K562 (cell line): Measurements from ENCODE around the gene NPEPPS. TPM values are rescaled to one million over a fixed set of nuclear protein-coding genes. Genes with fewer than 3 reads are reported as not detected.
A peak's percentile ranks its signal among the peaks of the same experiment; 100 is the strongest.

Source experiments
- AFF1 ChIP-seq, 2 experiments: fragments of 450-650 bp; IDR thresholded peaks; 2 replicates each; pipeline ENCODE4 v1.6.1; 2018; ENCODE audit warnings: mild to moderate bottlenecking in 2 of 2, low read depth in 1 of 2; ENCODE audit not compliant: partially characterized antibody in 2 of 2
- DDX20 ChIP-seq: fragments of 450-650 bp; IDR thresholded peaks from 2 replicates; pipeline ENCODE4 v1.6.1; 2016; ENCODE audit warnings: missing genetic modification characterization, low read depth, mild to moderate bottlenecking, missing compliant biosample characterization, moderate library complexity
- NR3C1 ChIP-seq: sonication (generic); formaldehyde crosslinking; IDR thresholded peaks from 2 replicates; pipeline ENCODE4 v1.8.1; 2022; ENCODE audit warnings: missing genetic modification reagents
- REST ChIP-seq, 2 experiments: fragments of 450-650 bp; formaldehyde crosslinking in 1 of 2; IDR thresholded peaks; 2 replicates each; pipeline versions ENCODE4 v1.4.0 to v1.6.1; 2014 to 2020; ENCODE audit warnings: mild to moderate bottlenecking in 2 of 2, borderline replicate concordance in 1 of 2, low read depth in 1 of 2
- SP2 ChIP-seq: IDR thresholded peaks from 2 replicates; pipeline ENCODE4 v1.6.1; 2011; ENCODE audit warnings: mild to moderate bottlenecking, low read depth, low read length, moderate library complexity; ENCODE audit not compliant: poor library complexity, severe bottlenecking; ENCODE audit errors: extremely low read depth
- ZBTB43 ChIP-seq: sonication (generic); formaldehyde crosslinking; IDR thresholded peaks from 2 replicates; pipeline ENCODE4 v1.8.0; 2023; ENCODE audit warnings: mild to moderate bottlenecking, missing genetic modification reagents
- ZNF197 ChIP-seq: fragments of 200-800 bp; sonication (Bioruptor generic); IDR thresholded peaks from 2 replicates; pipeline ENCODE4 v1.6.1; 2016; ENCODE audit warnings: low read depth, missing genetic modification characterization, missing compliant biosample characterization
- ZNF324 ChIP-seq: fragments of 250-450 bp; sonication (Bioruptor Pico); IDR thresholded peaks from 2 replicates; pipeline ENCODE4 v1.4.0; 2020; ENCODE audit warnings: mild to moderate bottlenecking
- ZNF512 ChIP-seq: IDR thresholded peaks from 2 replicates; pipeline ENCODE4 v1.6.1; 2016; ENCODE audit warnings: missing genetic modification characterization, missing compliant biosample characterization
- ZNF589 ChIP-seq: fragments of 200-800 bp; sonication (Bioruptor generic); IDR thresholded peaks from 2 replicates; pipeline ENCODE4 v1.6.1; 2016; ENCODE audit warnings: low read depth, missing genetic modification characterization, missing compliant biosample characterization
- polyA plus RNA-seq, 8 experiments: library from polyadenylated mRNA; depleted of rRNA in 4 of 8; stranded (reverse) in 5 of 8; unstranded in 3 of 8; fragments of >200 nt; fragmentation: Nextera tagmentation in 2 of 8; fragmentation: Illumina TruSeq in 1 of 8; extraction: Ambion mirVana in 2 of 8; extraction: Trizol in 1 of 8; gene quantifications; 2 replicates each; pipeline versions ENCODE4 v1.2.1 to v1.2.3, GENCODE V29; 2011 to 2014; ENCODE audit warnings: inconsistent platforms in 1 of 8, missing spikeins in 1 of 8
- total RNA-seq, 7 experiments: library from RNA; depleted of rRNA in 6 of 7; stranded (reverse); fragments of >200 nt in 6 of 7; fragmentation: Illumina TruSeq in 2 of 7; extraction: Trizol in 2 of 7; gene quantifications; 2 replicates each; pipeline versions ENCODE4 v1.2.1 to v1.2.3, GENCODE V29; 2011 to 2021; ENCODE audit warnings: low replicate concordance in 1 of 7

NPEPPS gene
- total and polyA plus RNA-seq, 9 of the 15 experiments (the other 6 are each of a cell fraction or from before 2014, with no cell fraction given) = 21.4 to 108 (median 46.0) TPM

GRCh38 chr17:47649972-47650524, 119.1 kb downstream of the NPEPPS start (continued):
- TF ChIP-seq REST (IDR thresholded peaks at IDR 0.05; ENCODE audit: borderline replicate concordance) (no peak), REST (CRISPR knock-in tag; IDR thresholded peaks at IDR 0.05; ENCODE audit: low read depth) (no peak), ZNF512 (tag) (no peak), ZNF324 (CRISPR knock-in tag) (no peak), NR3C1 (CRISPR knock-in tag) (no peak), ZBTB43 (CRISPR knock-in tag) (0 out of 2 replicates have a peak, but pooled peaks have one; percentile 1), SP2 (no peak), ZNF197 (CRISPR knock-in tag) (no peak), ZNF589 (CRISPR knock-in tag) (no peak), DDX20 (tag) (no peak), AFF1 (IDR thresholded peaks at IDR 0.05; ENCODE audit: low read depth in 1 of 2, partially characterized antibody in 2 of 2) (no peak)
